A204.1 (cell line): ENCODE data around the gene CDC23.
"Not testable (repeated sequence)": the region's sequence is repeated elsewhere in the genome, so short reads cannot be mapped to it uniquely, and the experiment has no call there.

ENCODE experiments used
- FAIRE-seq: peaks from 2 replicates; lab custom pipeline; 2012; peaks lifted over from hg19 to GRCh38; lab: Jason Lieb, UNC

Gene CDC23

GRCh38 chr5:138216799-138217198, 3.7 kb upstream of the CDC23 start:
- FAIRE-seq = no peak

GRCh38 chr5:138212828-138213160, 329 bp downstream of the CDC23 start:
- FAIRE-seq = no peak

DNA sequence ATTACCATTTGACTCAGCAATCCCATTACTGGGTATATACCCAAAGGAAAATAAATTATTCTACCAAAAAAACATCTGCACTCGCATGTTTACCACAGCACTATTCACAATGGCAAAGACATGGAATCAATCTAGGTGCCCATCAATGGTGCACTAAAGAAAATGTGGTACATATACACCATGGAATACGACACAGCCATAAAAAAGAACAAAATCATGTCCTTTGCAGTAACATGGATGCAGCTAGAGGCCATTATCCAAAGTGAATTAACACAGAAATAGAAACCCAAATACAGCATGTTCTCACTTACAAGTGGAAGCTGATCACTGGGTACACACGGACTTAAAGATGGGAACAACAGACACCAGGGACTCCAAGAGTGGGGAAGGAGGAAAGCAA, 2.1 kb downstream of the CDC23 start:
- FAIRE-seq = no peak

DNA sequence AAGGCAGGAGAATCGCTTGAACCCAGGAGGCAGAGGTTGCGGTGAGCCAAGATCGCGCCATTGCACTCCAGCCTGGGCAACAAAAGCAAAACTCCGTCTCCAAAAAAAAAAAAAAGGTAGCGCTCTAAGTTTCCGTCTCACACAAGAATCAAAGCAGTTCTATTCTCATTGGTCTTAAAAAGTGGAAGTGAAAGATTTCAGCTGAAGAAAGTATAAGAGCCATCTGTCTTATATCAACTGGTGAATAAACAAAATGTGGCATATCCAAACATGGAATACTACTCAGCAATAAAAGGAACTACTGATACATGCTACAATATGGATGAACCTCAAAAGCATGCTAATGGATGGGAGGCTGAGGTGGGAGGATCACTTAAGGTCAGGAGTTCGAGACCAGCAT, 19.3 kb downstream of the CDC23 start:
- FAIRE-seq = not testable (repeated sequence)

GRCh38 chr5:138192826-138193225, 20.3 kb downstream of the CDC23 start:
- no peak for FAIRE-seq

DNA sequence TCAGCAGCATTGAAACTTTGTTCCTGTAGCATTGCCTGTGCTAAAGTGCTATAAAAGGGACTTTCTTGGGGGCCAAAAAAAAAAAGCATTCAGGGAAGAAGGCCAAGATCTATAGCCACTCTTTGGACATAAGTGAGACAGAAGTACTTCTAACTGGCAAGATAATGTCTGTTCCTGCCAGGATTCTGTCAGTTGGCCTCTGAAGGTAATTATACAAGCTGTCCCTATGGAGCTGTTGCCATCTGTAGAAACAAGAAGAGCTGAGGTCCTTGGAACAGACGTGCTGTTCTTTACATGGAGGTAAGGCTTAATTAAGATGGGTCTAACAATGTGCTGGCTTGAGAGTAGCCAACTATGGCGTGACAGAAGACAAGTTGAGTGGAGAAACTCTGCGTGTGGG, 24.5 kb downstream of the CDC23 start:
- no peak for FAIRE-seq

GRCh38 chr5:138186002-138186447, 27.1 kb downstream of the CDC23 start:
- FAIRE-seq = no peak

DNA sequence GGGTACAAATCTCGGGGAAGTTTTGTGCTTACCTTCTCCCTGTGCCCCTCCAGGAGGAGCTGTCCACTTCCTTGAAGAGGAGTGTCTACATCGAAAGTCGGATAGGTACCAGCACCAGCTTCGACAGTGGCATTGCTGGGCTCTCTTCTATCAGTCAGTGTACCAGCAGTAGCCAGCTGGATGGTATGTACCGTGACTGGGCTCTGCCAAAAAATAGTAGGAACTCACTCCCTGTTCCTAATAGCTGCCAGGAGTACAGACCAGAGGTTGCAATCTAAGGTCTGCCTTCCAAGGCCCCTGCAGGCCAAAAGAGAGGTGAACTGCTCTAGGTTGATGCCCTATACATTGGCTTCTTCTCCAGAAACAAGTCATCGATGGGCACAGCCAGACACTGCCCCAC, 30.3 kb downstream of the CDC23 start:
- no peak for FAIRE-seq

GRCh38 chr5:138180841-138181240, 32.3 kb downstream of the CDC23 start:
- FAIRE-seq = no peak

DNA sequence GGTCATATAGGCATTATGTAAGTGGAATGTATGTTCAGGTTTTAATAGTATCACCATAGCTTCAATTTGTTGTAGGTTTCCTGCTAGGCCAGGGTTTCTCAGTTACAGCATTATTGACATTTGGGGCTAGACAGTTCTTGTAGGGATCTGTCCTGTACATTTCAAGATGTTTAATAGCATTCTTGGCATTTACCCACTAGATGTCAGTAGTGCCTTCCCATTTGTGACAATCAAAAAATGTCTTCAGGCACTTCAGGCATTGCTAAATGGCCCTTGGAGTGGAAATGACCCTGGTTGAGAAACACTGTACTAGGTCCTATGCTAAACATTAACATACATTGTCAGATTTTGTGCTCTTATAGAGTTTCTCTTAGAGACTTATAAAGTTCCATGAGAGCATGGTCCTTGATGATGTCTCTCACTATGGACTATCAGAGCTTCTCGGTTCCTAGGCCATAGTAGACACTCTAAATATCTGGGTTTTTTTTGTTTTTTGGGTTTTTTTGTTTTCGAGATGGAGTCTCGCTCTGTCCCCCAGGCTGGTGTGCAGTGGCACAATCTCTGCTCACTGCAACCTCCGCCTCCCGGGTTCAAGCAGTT, 32.8 kb downstream of the CDC23 start:
- FAIRE-seq = peak; percentile 69

- FAIRE-seq = no peak
Measured at GRCh38 chr5:138179277-138179857, 33.8 kb downstream of the CDC23 start.

DNA sequence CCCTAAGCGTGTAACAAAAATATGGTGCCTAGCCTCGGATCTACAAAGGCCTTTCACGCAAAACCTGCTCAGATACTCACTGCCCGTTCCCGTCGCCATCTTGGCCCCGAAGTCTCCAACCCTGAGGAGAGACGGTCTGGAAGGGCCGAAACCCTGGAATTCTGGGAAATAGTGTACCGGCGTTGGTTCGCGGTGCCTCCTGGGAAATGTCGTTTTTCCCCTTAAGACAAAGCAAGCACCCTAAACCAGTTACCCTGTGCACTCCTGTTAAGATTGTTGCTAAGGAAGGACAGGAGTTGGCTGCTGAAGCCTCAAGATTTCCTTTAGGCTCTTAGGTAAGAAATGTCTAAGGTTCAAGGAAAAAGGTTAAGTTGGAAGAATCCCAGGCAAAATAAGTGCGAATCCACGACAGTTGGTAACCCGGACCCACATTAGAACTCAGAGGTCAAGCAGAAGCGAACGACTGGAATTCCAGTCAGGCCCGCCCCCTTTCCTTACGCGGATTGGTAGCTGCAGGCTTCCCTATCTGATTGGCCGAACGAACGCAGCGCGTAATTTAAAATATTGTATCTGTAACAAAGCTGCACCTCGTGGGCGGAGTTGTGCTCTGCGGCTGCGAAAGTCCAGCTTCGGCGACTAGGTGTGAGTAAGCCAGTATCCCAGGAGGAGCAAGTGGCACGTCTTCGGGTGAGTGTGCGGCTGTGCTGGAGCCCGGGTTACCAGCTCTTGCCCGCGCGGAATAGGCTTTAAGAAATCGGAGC, 34.4 kb downstream of the CDC23 start, which contains the start of the genes BRD8 and KIF20A:
TSS of gene BRD8 (minus strand) at position 115 of the 761 bp plus-strand sequence. CDS start at position 99, 16 bp downstream.
TSS of gene KIF20A (plus strand) at position 597 of the 761 bp plus-strand sequence. CDS start 569 bp downstream, outside the sequence.
- peak; percentile 95 for FAIRE-seq

DNA sequence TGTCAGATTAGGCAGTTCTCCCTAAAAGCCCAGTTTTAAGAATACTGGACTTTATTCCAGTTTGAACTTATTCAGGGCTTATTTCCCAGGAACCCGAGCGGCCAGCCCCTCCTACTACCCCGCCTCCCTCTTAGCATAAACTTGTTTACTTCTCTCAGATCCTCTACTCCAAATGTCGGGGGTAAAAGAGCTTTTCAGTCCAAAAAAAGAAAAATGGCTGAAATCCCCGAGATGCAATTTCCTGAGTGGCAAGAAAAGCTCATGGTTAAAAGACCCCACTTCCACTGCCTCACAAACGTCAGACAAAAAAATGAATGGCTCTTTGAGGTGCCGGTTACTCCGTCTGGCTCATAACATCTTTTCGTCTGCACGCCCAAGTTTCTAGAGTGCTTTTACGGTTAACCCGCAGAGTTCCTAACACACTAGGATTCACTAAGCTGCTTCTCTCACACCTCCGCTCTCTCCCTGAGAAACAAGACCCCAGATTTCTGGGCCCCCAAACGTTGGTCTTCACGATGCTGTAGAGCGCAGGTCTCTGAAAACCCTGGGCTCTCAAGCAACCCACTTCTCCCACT, 35.1 kb downstream of the CDC23 start:
- no peak for FAIRE-seq

DNA sequence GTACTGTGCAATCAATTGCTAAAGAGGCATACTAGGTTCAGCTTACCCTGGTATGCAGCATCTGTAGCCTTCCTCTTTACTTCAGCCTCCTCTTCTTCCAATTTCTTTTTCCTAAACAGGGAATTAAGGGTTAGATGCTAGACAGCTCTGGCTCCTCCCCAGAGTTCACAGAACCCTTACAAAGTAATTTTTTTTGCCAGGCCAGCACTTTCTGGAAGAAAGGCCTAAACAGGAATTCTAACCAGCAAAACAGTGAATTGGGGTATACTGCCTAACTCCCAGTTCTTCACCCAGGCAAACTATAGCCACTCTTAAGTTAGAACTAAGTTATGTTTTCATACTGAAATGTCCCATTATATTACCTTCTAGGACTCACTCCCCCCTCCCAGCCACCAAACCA, 42.8 kb downstream of the CDC23 start:
- no peak for FAIRE-seq

DNA sequence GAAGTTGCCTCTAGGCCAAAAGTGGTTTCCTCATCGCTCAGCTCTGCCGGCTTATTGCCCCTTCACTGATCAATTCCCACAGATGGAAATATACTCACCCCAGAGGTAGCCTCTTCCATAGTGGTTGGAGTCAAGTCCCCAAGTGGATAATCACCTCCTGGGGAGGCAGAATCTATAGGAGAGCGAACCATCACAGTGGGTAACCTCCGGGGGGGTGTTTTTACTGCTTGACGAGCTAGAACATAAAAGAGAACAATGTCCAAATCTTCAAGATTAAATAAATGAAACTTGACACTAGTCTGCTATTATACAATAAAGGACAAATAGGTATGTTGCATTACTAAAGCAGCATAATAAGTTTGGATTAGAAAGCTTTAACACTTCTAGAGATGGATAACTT, 44.0 kb downstream of the CDC23 start:
- no peak for FAIRE-seq

GRCh38 chr5:138163721-138164120, 49.4 kb downstream of the CDC23 start:
- FAIRE-seq = no peak

- FAIRE-seq = no peak
Measured at GRCh38 chr5:138160706-138161105, 52.4 kb downstream of the CDC23 start.

GRCh38 chr5:138159666-138160065, 53.5 kb downstream of the CDC23 start:
- no peak for FAIRE-seq

DNA sequence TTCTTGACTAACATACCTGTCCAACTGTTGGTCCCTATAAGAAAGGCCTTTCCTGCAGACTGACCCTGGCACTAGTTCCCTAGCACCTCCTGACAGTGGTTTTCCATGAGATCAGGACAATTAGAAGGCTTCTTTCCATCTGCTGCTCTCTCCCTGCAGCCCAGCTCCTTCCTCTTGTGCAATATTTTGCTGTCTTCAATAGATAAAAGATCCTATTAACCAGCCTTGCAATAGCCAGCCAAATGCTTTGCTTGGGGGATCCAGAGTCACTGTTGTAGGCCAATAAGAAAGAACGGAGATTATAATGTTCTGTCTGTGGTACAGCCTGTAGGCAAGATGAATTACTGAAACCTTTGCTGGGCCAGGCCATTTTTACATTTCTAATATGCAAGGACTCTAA, 55.5 kb downstream of the CDC23 start:
- no peak for FAIRE-seq

GRCh38 chr5:138155977-138156376, 57.1 kb downstream of the CDC23 start:
- FAIRE-seq = not testable (repeated sequence)

- no peak for FAIRE-seq
Measured at GRCh38 chr5:138149530-138149929, 63.6 kb downstream of the CDC23 start.

GRCh38 chr5:138148811-138149210, 64.3 kb downstream of the CDC23 start:
- FAIRE-seq = no peak

GRCh38 chr5:138143578-138143977, 69.5 kb downstream of the CDC23 start:
- FAIRE-seq = not testable (repeated sequence)
